ENCODE data around the gene ATG4B. TPM values are rescaled to one million over a fixed set of nuclear protein-coding genes. Genes with fewer than 3 reads are reported as not detected.

ATG4B gene
- total and polyA plus RNA-seq, 2 of the 8 experiments (the other 6 are each of a cell fraction or from before 2014, with no cell fraction given), result 103 to 155 TPM

- Histone ChIP-seq H3K9ac (replicated peaks in 1 of 4; ENCODE audit: extremely low read depth in 1 of 4, low read depth in 3 of 4, low read length in 3 of 4) (no peak overlapping the region), H3K4me1 (replicated peaks in 1 of 4; ENCODE audit: control insufficient read depth in 3 of 4, insufficient read depth in 4 of 4, low read length in 3 of 4) (peaks cover 5 to 6% (median 5%) of the 10 kb centered on the region in 4 experiments), H2BK5ac (ENCODE audit: low read depth, low read length) (no peak overlapping the region), H2AK5ac (ENCODE audit: low read depth, low read length) (no peak overlapping the region), H3K23me2 (ENCODE audit: low read depth, low read length) (no peaks in the 10 kb centered on the region), H3K4me2 (ENCODE audit: insufficient read depth in 1 of 2, low read depth in 2 of 2, low read length in 2 of 2) (no peak overlapping the region), H3K23ac (ENCODE audit: insufficient read length) (no peak overlapping the region), H3K27ac (ENCODE audit: low read depth, low read length) (no peak overlapping the region), H4K8ac (ENCODE audit: extremely low read depth, insufficient read depth, low read length) (no peak overlapping the region), H2BK12ac (ENCODE audit: low read depth, low read length) (no peak overlapping the region), H3K4me3 (ENCODE audit: extremely low read depth in 1 of 4, insufficient read depth in 2 of 4, low read depth in 3 of 4, low read length in 4 of 4) (no peak overlapping the region), H3K4ac (replicated peaks; ENCODE audit: insufficient read length, low read depth, low read length) (no peak overlapping the region), H2BK120ac (replicated peaks; ENCODE audit: low read depth, low read length) (no peak overlapping the region), H3K79me1 (ENCODE audit: low read depth, low read length) (peaks cover 27% of the 10 kb centered on the region), H3K56ac (replicated peaks; ENCODE audit: insufficient read length, low read depth, low read length) (no peak overlapping the region), H3K79me2 (ENCODE audit: control insufficient read depth in 1 of 2, insufficient read depth in 2 of 2, low read length in 2 of 2) (peaks cover 31 to 90% of the 10 kb centered on the region in 2 experiments), H3K18ac (ENCODE audit: extremely low read depth, low read length) (no peak overlapping the region), H4K5ac (ENCODE audit: insufficient read length, low read depth, low read length) (no peak overlapping the region), H3K14ac (ENCODE audit: insufficient read length) (no peak overlapping the region), H2BK20ac (ENCODE audit: low read length) (no peak overlapping the region), H4K20me1 (replicated peaks in 1 of 2; ENCODE audit: control insufficient read depth in 1 of 2, insufficient read depth in 2 of 2, low read length in 2 of 2) (peaks cover 26 to 37% of the 10 kb centered on the region in 2 experiments), H3K36me3 (ENCODE audit: control insufficient read depth in 2 of 4, insufficient read depth in 4 of 4, low read length in 3 of 4) (peaks cover 0 to 3% (median 0%) of the 10 kb centered on the region in 4 experiments; a peak in 2 of 8 replicates), H4K91ac (replicated peaks; ENCODE audit: insufficient read length, low read length) (no peak overlapping the region), H3K9me3 (ENCODE audit: insufficient read depth in 2 of 2, low read depth in 1 of 2, low read length in 1 of 2) (no peaks in the 10 kb centered on the region), H2AFZ (ENCODE audit: low read length) (no peak overlapping the region), H3K27me3 (replicated peaks in 1 of 4; ENCODE audit: control insufficient read depth in 3 of 4, extremely low read depth in 1 of 4, insufficient read depth in 3 of 4, low read length in 3 of 4) (no peaks in the 10 kb centered on the region), H2BK15ac (ENCODE audit: low read length) (no peak overlapping the region)
- 90% methylated on average over 26 of the region's 26 CpGs; no CpG with 5 or more reads in 1 of the 2 experiments for WGBS, 2 experiments (ENCODE audit: extremely low coverage in 1 of 2, insufficient coverage in 1 of 2, insufficient read length in 1 of 2, insufficient replicate concordance in 2 of 2, low coverage in 1 of 2, low lambda C conversion rate in 2 of 2, missing lambda C conversion rate in 1 of 2)
- FAIRE-seq (no peak), DNase-seq (ENCODE audit: low read depth in 1 of 2, low spot score in 2 of 2) (no peak)
- POLR2A ChIA-PET (ENCODE audit: partially characterized antibody), result interaction anchor here (1.1 kb wide), 1 partner anchor 28 kb away, joined by 3 read pairs; no protein-coding TSS in a partner anchor
- CTCF ChIA-PET (ENCODE audit: partially characterized antibody), result interaction anchor here (0.9 to 3.3 kb wide), 2 partner anchors 14 to 253 kb away, joined by 3 to 19 read pairs; no protein-coding TSS in a partner anchor
- no peak for TF ChIP-seq BACH1 (IDR thresholded peaks at IDR 0.05; ENCODE audit: low read length)
- TF ChIP-seq RFX5 (IDR thresholded peaks at IDR 0.05; ENCODE audit: borderline replicate concordance, low read depth, low read length), result no peak
- no peak for TF ChIP-seq ATF3 (IDR thresholded peaks at IDR 0.05; ENCODE audit: insufficient read depth, low read depth, low read length)
- TF ChIP-seq TBP (IDR thresholded peaks at IDR 0.05; ENCODE audit: low read depth, low read length), result no peak
- no peak for TF ChIP-seq CHD1 (IDR thresholded peaks at IDR 0.05; ENCODE audit: low read depth, low read length)
- no peak for TF ChIP-seq FOSL1 (IDR thresholded peaks at IDR 0.05; ENCODE audit: insufficient read depth, low read depth, low read length)
- TF ChIP-seq SP4 (IDR thresholded peaks at IDR 0.05; ENCODE audit: low read length), result no peak
- TF ChIP-seq SP2 (IDR thresholded peaks at IDR 0.05; ENCODE audit: low read length), result no peak
- no peak for TF ChIP-seq MAX (IDR thresholded peaks at IDR 0.05)
- TF ChIP-seq YY1 (IDR thresholded peaks at IDR 0.05; ENCODE audit: low read depth, low read length), result no peak
- TF ChIP-seq ZNF274 (IDR thresholded peaks at IDR 0.05; ENCODE audit: borderline replicate concordance, extremely low read depth, low read length), result no peak
- TF ChIP-seq POLR2A (IDR thresholded peaks at IDR 0.05; ENCODE audit: control extremely low read depth in 1 of 2, low read depth in 2 of 2, low read length in 2 of 2), result no peak
- no peak for TF ChIP-seq CBX5 (IDR thresholded peaks at IDR 0.05; ENCODE audit: low read depth, low read length)
Measured at GRCh38 chr2:241645056-241645914, 7.8 kb downstream of the ATG4B start.

Data from H1 (cell line).